Adrenal gland (tissue), 12 donors: Measurements from ENCODE around the gene TACC2. TPM values are rescaled to one million over a fixed set of nuclear protein-coding genes. Genes with fewer than 3 reads are reported as not detected.

Experiments
- DNase-seq, 7 donors: peaks; one replicate each; pipeline ENCODE4 v3.0.0-alpha.2; 2019 to 2020
- H3K27ac ChIP-seq, 5 donors: fragments of 200-600 bp; sonication (generic) in 4 of 5; 1 replicate in 3 of 5; 2 replicates in 2 of 5; pipeline versions ENCODE4 v1.5.1 to v1.8.0; 2016 to 2020; ENCODE audit warnings: mild to moderate bottlenecking in 1 of 5
- H3K27me3 ChIP-seq: fragments of 200-600 bp; 2 replicates; pipeline ENCODE4 v1.8.0; 2021
- H3K36me3 ChIP-seq, 2 donors: fragments of 200-600 bp; replicated peaks in 1 of 2; 1 replicate in 1 of 2; 2 replicates in 1 of 2; pipeline versions ENCODE4 v1.5.1 to v1.8.0; 2018 to 2022
- H3K4me1 ChIP-seq, 2 donors: fragments of 200-600 bp; replicated peaks in 1 of 2; 1 replicate in 1 of 2; 2 replicates in 1 of 2; pipeline versions ENCODE4 v1.5.1 to v1.8.0; 2018 to 2021
- H3K4me3 ChIP-seq, 4 donors: fragments of 200-600 bp; sonication (generic) in 3 of 4; one replicate each; pipeline ENCODE4 v1.5.1; 2016 to 2018
- H3K9me3 ChIP-seq, 3 donors: fragments of 200-600 bp; sonication (generic) in 1 of 3; replicated peaks in 1 of 3; 1 replicate in 2 of 3; 2 replicates in 1 of 3; pipeline versions ENCODE4 v1.5.1 to v1.8.0; 2016 to 2021
- CTCF ChIP-seq, 6 experiments: fragments of 450-650 bp in 4 of 6; fragments of 200-600 bp in 2 of 6; sonication (generic) in 1 of 6; IDR thresholded peaks; 1 replicate in 5 of 6; 2 replicates in 1 of 6; pipeline versions ENCODE4 v1.5.1 to v1.8.0; 2016 to 2021; ENCODE audit warnings: antibody characterized with exemption in 6 of 6, mild to moderate bottlenecking in 2 of 6, moderate library complexity in 1 of 6
- POLR2A ChIP-seq, 2 donors: fragments of 450-650 bp; IDR thresholded peaks; one replicate each; pipeline ENCODE4 v1.6.1; 2017; ENCODE audit warnings: antibody characterized with exemption in 2 of 2, mild to moderate bottlenecking in 2 of 2, moderate library complexity in 1 of 2
- WGBS, 4 donors: extraction: QIAGEN DNeasy Blood & Tissue Kit in 2 of 4; methylation state at CpG; one replicate each; pipeline versions ENCODE4 v1.1.5 to v1.1.7; 2013 to 2017; 5-methylcytosine and 5-hydroxymethylcytosine counted together
- intact Hi-C, 2 donors: fragments of 100-400 bp; cut with DNase I; formaldehyde crosslinking; loops; one replicate each; pipeline versions ENCODE4 v1.14.1 to v1.15.0; 2022 to 2023
- polyA plus RNA-seq, 3 donors: library from polyadenylated mRNA; stranded (reverse); fragments of 200-250 nt in 2 of 3; fragments of 350-450 nt in 1 of 3; fragmentation: Illumina TruSeq in 1 of 3; extraction: RNeasy Lipid Tissue Mini Kit (QIAGEN cat#74804) in 1 of 3; gene quantifications; one replicate each; pipeline ENCODE4 v1.2.3, GENCODE V29; 2013 to 2014
- total RNA-seq, 9 donors: library from RNA; depleted of rRNA in 4 of 9; stranded (reverse); fragments of >200 nt in 4 of 9; fragments of 120-200 nt in 1 of 9; fragmentation: NEBNext Ultra II Directional in 1 of 9; extraction: Animal tissue kit (Norgen Biotek cat#: 25700) in 1 of 9; gene quantifications; one replicate each; pipeline versions ENCODE4 v1.1.0 to v1.2.4, GENCODE V29; 2013 to 2023
- donor health status: healthy with polysubstance abuse.
- donor health status: Bipolar disorder and iron deficiency.
- donor health status: DM: yes; HTN: yes; CAD: no.
- donor health status: DM: no; HTN: no; CAD: no.
- donor health status: DM: no; HTN: no; CAD: no.
- donor health status: DM: yes; HTN: yes; CAD: no.

The TACC2 gene
- total and polyA plus RNA-seq, 12 donors, result 11.3 to 45.7 (median 26.3) TPM

- H3K4me1 ChIP-seq, result peaks cover 6 to 26% of the 10 kb centered on the region in 2 donors
- DNase-seq, result peak in 2 of 7 donors; percentile 21 to 32
These were observed 123.2 kb downstream of the TACC2 start for GRCh38 chr10:122112021-122112616.

GRCh38 chr10:122112625-122113160 is 123.7 kb downstream of the TACC2 start:
- Histone ChIP-seq H3K4me1 (peaks cover 6 to 26% of the 10 kb centered on the region in 2 donors), H3K4me3 (peak overlapping the region; percentile 38 to 84 (median 52)), H3K9me3 (no peaks in the 10 kb centered on the region), H3K27ac (peak overlapping the region; percentile 90 to 99 (median 97)), H3K36me3 (no peaks in the 10 kb centered on the region), H3K27me3 (no peaks in the 10 kb centered on the region)
- TF ChIP-seq POLR2A (IDR thresholded peaks at IDR 0.05), result peak; percentile 80 to 95
- TF ChIP-seq CTCF (IDR thresholded peaks at IDR 0.05), result peak in 3 of 6 experiments; percentile 31 to 69 (median 48)
- intact Hi-C loops, result no loop called here
- peak; percentile 86 to 94 (median 92) for DNase-seq
- WGBS, 4 donors, result 0 to 2% (median 1%) methylated on average over 18 to 62 of the region's 63 CpGs

More at GRCh38 chr10:122112021-122112616, 123.2 kb downstream of the TACC2 start:
- H3K4me3 ChIP-seq, result peak overlapping the region in 1 of 4 donors; percentile 84
- H3K27me3 ChIP-seq, result no peaks in the 10 kb centered on the region
- H3K27ac ChIP-seq, result peak overlapping the region; percentile 90 to 99 (median 97)
- WGBS, 4 donors, result 17 to 45% (median 24%) methylated on average over 4 to 12 of the region's 12 CpGs
- H3K36me3 ChIP-seq, result no peaks in the 10 kb centered on the region
- no peak for TF ChIP-seq POLR2A (IDR thresholded peaks at IDR 0.05)
- TF ChIP-seq CTCF (IDR thresholded peaks at IDR 0.05), result no peak
- intact Hi-C loops, result no loop called here
- no peaks in the 10 kb centered on the region for H3K9me3 ChIP-seq

- Histone ChIP-seq H3K27me3 (no peaks in the 10 kb centered on the region), H3K27ac (peak overlapping the region; percentile 90 to 99 (median 97)), H3K4me1 (peaks cover 6 to 26% of the 10 kb centered on the region in 2 donors), H3K9me3 (no peaks in the 10 kb centered on the region), H3K36me3 (no peaks in the 10 kb centered on the region), H3K4me3 (peak overlapping the region; percentile 38 to 84 (median 52))
- 1 to 5% (median 1%) methylated on average over 7 to 77 of the region's 77 CpGs for WGBS, 4 donors
- intact Hi-C loops, result no loop called here
- peak; percentile 82 to 88 (median 85) for DNase-seq
- TF ChIP-seq POLR2A (IDR thresholded peaks at IDR 0.05) (peak; percentile 76 to 92), CTCF (IDR thresholded peaks at IDR 0.05) (peak in 5 of 6 experiments; percentile 30 to 80 (median 70))
These were observed 124.4 kb downstream of the TACC2 start for GRCh38 chr10:122113161-122113944.
